Panc1 (cell line): Measurements from ENCODE around the gene NCLN. TPM values are rescaled to one million over a fixed set of nuclear protein-coding genes. Genes with fewer than 3 reads are reported as not detected.

Experiments
- ATAC-seq: fragments of 200-7000 bp; cut with Tn5 transposase; 2 replicates; pipeline ENCODE4 v1.9.1; 2020; ENCODE audit warnings: mild to moderate bottlenecking, moderate library complexity
- BruUV-seq: library from RNA; stranded (reverse); fragments of 400-500 nt; replicated peaks from 2 replicates; lab custom pipeline; 2021; lab: Mats Ljungman, UMichigan
- CTCF ChIA-PET: fragments of 300-600 bp; sonication (Branson Sonifier 250); formaldehyde crosslinking; loops from one replicate; lab custom pipeline; 2022; ENCODE audit warnings: antibody characterized with exemption; lab: Charles Lee
- POLR2A ChIA-PET: fragments of 300-600 bp; sonication (Branson Sonifier 250); formaldehyde crosslinking; loops from one replicate; lab custom pipeline; 2022; ENCODE audit warnings: antibody characterized with exemption; lab: Charles Lee
- DNase-seq: peaks from one replicate; pipeline ENCODE4 v3.0.0-alpha.2; 2010; ENCODE audit warnings: low read depth, low spot score
- H3K27ac ChIP-seq: 2 replicates; pipeline ENCODE4 v1.5.1; 2011; ENCODE audit warnings: mild to moderate bottlenecking, low read length, inconsistent platforms
- H3K27me3 ChIP-seq: fragments of 200-500 bp; sonication (Bioruptor generic); 2 replicates; pipeline ENCODE4 v1.6.0; 2014; ENCODE audit warnings: low read length, inconsistent platforms; ENCODE audit not compliant: control insufficient read depth, insufficient read depth
- H3K36me3 ChIP-seq: fragments of 200-500 bp; sonication (Bioruptor generic); 2 replicates; pipeline ENCODE4 v1.5.1; 2014; ENCODE audit warnings: inconsistent platforms, mild to moderate bottlenecking, low read length, moderate library complexity; ENCODE audit not compliant: control insufficient read depth, insufficient read depth
- H3K4me1 ChIP-seq: 2 replicates; pipeline ENCODE4 v1.5.1; 2011; ENCODE audit warnings: inconsistent platforms, mild to moderate bottlenecking, low read length, moderate library complexity; ENCODE audit not compliant: control insufficient read depth, insufficient read depth
- H3K4me3 ChIP-seq, 2 experiments: 2 replicates each; pipeline ENCODE4 v1.5.1; 2011 to 2012; ENCODE audit warnings: low read depth in 2 of 2, low read length in 2 of 2, mild to moderate bottlenecking in 2 of 2, inconsistent platforms in 1 of 2, moderate library complexity in 1 of 2
- H3K9me3 ChIP-seq: fragments of 200-500 bp; sonication (Bioruptor generic); 2 replicates; pipeline ENCODE4 v1.5.1; 2014; ENCODE audit warnings: low read depth, mild to moderate bottlenecking, inconsistent platforms, low read length, moderate library complexity; ENCODE audit not compliant: control insufficient read depth, insufficient read depth
- POLR2AphosphoS5 ChIP-seq: IDR thresholded peaks from 2 replicates; pipeline ENCODE4 v1.6.1; 2012; ENCODE audit warnings: mild to moderate bottlenecking, low read depth, low read length, moderate library complexity
- SIN3A ChIP-seq: IDR thresholded peaks from 2 replicates; pipeline ENCODE4 v1.6.1; 2012; ENCODE audit warnings: low read depth, mild to moderate bottlenecking, low read length, moderate library complexity, borderline replicate concordance; ENCODE audit not compliant: insufficient read depth
- TCF7L2 ChIP-seq: IDR thresholded peaks from 2 replicates; pipeline ENCODE4 v1.6.1; 2011; ENCODE audit warnings: mild to moderate bottlenecking, low read depth, low read length, inconsistent platforms
- in situ Hi-C: cut with HindIII; loops from 2 replicates; pipeline ENCODE4 v1.10.0; 2016; ENCODE audit warnings: low sequenced_read_pairs, low pct_unique_long_range_greater_than_20kb
- intact Hi-C: fragments of 100-400 bp; cut with micrococcal nuclease; formaldehyde crosslinking; loops from one replicate; pipeline ENCODE4 v1.10.0; 2022; ENCODE audit not compliant: unreplicated experiment
- total RNA-seq: library from RNA; stranded (reverse); gene quantifications from one replicate; pipeline ENCODE4 v1.2.1, GENCODE V29; 2021; ENCODE audit not compliant: unreplicated experiment
- TF ChIP-seq, protein P1 (sequence below): fragments of 450-650 bp; IDR thresholded peaks from 2 replicates; pipeline ENCODE4 v1.5.1; 2017; ENCODE audit warnings: mild to moderate bottlenecking
- TF ChIP-seq, protein P2 (sequence below), 2 experiments: IDR thresholded peaks; 2 replicates each; pipeline ENCODE4 v1.6.1; 2011 to 2012; ENCODE audit warnings: low read depth in 2 of 2, control low read depth in 1 of 2, low read length in 1 of 2, mild to moderate bottlenecking in 1 of 2, moderate library complexity in 1 of 2; ENCODE audit not compliant: insufficient read depth in 1 of 2

Gene NCLN
- total RNA-seq, 1 experiment from 2014 or later: 132 TPM

DNA sequence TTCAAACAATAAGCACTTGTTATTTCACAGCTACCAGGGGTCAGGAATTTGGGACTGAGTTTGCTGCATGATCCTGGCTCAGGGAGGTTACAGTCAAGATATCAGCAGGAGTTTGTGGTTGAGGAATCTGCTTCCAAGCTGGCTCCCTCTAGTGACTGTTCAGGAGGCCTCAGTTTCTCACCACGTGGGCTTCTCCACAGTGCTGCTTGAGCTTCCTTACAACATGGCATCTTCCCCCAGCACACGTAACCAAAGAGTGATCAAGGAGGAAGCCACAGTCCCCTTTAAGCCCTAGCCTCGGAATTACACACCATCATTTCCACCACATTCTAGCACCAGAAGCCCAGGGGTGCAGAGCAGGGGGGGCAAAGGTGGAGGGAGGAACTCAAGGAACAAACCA lies 67.5 kb downstream of the NCLN start:
- H3K9me3 ChIP-seq: no peaks in the 10 kb centered on the region
- CTCF ChIA-PET: no interaction called here
- intact Hi-C loops (no loop called here), in situ Hi-C loops (no loop called here)
- no peaks in the 10 kb centered on the region for H3K27me3 ChIP-seq
- TF ChIP-seq POLR2AphosphoS5 (no peak), TCF7L2 (no peak), SIN3A (no peak)
- TF ChIP-seq, protein P1, sequence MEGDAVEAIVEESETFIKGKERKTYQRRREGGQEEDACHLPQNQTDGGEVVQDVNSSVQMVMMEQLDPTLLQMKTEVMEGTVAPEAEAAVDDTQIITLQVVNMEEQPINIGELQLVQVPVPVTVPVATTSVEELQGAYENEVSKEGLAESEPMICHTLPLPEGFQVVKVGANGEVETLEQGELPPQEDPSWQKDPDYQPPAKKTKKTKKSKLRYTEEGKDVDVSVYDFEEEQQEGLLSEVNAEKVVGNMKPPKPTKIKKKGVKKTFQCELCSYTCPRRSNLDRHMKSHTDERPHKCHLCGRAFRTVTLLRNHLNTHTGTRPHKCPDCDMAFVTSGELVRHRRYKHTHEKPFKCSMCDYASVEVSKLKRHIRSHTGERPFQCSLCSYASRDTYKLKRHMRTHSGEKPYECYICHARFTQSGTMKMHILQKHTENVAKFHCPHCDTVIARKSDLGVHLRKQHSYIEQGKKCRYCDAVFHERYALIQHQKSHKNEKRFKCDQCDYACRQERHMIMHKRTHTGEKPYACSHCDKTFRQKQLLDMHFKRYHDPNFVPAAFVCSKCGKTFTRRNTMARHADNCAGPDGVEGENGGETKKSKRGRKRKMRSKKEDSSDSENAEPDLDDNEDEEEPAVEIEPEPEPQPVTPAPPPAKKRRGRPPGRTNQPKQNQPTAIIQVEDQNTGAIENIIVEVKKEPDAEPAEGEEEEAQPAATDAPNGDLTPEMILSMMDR: no peak
- TF ChIP-seq, protein P2, sequence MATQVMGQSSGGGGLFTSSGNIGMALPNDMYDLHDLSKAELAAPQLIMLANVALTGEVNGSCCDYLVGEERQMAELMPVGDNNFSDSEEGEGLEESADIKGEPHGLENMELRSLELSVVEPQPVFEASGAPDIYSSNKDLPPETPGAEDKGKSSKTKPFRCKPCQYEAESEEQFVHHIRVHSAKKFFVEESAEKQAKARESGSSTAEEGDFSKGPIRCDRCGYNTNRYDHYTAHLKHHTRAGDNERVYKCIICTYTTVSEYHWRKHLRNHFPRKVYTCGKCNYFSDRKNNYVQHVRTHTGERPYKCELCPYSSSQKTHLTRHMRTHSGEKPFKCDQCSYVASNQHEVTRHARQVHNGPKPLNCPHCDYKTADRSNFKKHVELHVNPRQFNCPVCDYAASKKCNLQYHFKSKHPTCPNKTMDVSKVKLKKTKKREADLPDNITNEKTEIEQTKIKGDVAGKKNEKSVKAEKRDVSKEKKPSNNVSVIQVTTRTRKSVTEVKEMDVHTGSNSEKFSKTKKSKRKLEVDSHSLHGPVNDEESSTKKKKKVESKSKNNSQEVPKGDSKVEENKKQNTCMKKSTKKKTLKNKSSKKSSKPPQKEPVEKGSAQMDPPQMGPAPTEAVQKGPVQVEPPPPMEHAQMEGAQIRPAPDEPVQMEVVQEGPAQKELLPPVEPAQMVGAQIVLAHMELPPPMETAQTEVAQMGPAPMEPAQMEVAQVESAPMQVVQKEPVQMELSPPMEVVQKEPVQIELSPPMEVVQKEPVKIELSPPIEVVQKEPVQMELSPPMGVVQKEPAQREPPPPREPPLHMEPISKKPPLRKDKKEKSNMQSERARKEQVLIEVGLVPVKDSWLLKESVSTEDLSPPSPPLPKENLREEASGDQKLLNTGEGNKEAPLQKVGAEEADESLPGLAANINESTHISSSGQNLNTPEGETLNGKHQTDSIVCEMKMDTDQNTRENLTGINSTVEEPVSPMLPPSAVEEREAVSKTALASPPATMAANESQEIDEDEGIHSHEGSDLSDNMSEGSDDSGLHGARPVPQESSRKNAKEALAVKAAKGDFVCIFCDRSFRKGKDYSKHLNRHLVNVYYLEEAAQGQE (IDR thresholded peaks at IDR 0.05; ENCODE audit: insufficient read depth in 1 of 2, low read depth in 2 of 2, low read length in 1 of 2): no peak
- no peak overlapping the region for H3K4me3 ChIP-seq
- POLR2A ChIA-PET: no interaction called here
- H3K36me3 ChIP-seq: no peaks in the 10 kb centered on the region
- no peak for ATAC-seq
- no peak for DNase-seq
- BruUV-seq: no TSS peak
- no peaks in the 10 kb centered on the region for H3K4me1 ChIP-seq
- H3K27ac ChIP-seq: no peak overlapping the region

DNA sequence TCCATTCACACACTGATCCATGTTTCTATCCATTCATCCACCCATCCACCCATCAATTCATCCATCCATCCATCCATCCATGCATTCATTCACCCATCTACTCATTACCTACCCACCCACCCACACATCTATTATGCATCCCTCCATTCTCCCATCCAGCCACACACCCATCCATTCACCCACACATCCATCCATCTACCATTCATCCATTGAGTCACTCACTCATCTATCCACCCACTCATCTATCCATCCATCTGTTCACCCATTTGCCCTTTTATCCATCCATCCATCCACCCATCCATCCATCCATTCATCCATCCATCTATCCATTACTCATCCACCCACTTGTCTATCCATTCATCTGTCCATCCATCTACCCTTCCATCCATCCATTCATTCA lies 68.8 kb downstream of the NCLN start:
- Histone ChIP-seq H3K36me3 (no peaks in the 10 kb centered on the region), H3K9me3 (no peaks in the 10 kb centered on the region), H3K4me1 (no peaks in the 10 kb centered on the region), H3K27me3 (no peaks in the 10 kb centered on the region), H3K27ac (no peak overlapping the region), H3K4me3 (no peak overlapping the region)
- ATAC-seq (no peak), DNase-seq (no peak)
- ChIA-PET CTCF (no interaction called here), POLR2A (no interaction called here)
- no peak for TF ChIP-seq POLR2AphosphoS5
- no peak for TF ChIP-seq TCF7L2
- no peak for TF ChIP-seq SIN3A
- intact Hi-C loops: no loop called here
- in situ Hi-C loops: no loop called here
- no TSS peak for BruUV-seq

DNA sequence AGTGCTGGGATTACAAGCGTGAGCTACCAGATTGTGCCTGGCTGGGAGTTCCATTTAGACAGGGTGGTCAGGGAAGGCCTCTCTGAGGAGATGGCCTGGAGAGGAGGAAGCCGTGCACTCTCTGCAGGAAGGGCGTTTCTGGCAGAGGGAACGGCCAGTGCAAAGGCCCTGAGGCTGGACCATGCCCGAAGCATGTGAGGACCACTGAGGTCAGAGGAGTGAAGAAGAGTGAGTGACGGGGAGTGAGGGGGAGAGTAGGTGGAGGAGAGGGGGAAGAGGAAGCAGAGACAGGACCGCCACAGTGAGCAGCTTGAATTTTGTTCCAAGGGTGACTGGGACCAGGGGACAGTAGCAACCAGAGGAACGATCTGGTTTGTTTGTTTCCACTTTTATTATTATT lies 71.3 kb downstream of the NCLN start:
- Histone ChIP-seq H3K36me3 (no peaks in the 10 kb centered on the region), H3K4me1 (no peaks in the 10 kb centered on the region), H3K27me3 (no peaks in the 10 kb centered on the region), H3K27ac (no peak overlapping the region), H3K9me3 (no peaks in the 10 kb centered on the region), H3K4me3 (no peak overlapping the region)
- intact Hi-C loops (no loop called here), in situ Hi-C loops (no loop called here)
- POLR2A ChIA-PET: interaction anchor here (0.8 kb wide), 1 partner anchor 9 kb away, joined by 4 read pairs; no protein-coding TSS in a partner anchor
- TF ChIP-seq, protein P1: no peak
- no peak for ATAC-seq
- no TSS peak for BruUV-seq
- CTCF ChIA-PET: no interaction called here
- DNase-seq: no peak
